ENCODE results near the gene GSK3A. TPM values are rescaled to one million over a fixed set of nuclear protein-coding genes. Genes with fewer than 3 reads are reported as not detected.

The GSK3A gene
- total RNA-seq, result 5.2 TPM

DNA sequence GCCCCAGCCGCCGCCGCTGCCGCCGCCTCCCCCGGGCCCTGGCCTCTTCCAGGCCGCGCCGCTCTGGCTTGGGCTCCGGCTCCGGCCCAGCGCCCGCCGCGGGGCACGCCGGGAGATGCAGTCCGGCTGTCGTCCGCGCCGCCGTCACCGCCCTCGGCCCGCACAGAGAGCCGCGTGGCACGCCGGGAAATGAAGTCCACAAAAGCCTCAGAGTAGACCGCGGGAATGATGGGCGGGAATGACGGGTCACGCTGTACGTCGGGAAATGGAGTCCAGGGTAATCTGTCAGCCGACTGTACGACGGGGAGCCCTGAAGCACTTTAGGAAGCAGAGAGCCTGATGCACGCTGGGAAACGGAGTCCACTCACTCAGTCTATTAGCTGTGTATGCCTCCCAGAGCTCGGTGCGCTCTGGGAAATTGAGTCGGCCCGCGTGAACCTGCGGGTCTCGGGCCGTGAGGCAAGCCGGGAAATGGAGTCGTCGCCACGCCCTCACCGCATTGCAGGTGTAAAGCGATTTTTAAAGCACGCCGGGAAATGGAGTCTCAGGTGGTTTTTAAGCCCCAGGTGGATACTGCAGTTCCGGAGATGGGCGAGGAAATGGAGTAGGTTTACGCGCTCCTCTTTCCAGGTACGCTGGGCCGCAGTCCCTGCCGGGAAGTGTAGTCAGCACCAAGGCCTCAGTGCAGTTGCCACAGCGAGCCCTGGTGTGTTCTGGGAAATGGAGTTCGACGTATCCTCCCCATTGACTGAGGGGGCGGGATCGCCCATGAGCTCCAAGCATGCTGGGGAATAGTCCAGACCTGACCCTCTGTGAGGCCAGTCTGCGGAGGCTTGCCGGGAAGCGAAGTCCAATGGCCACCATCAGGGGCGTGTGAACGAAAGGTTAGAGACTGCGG lies at the start of gene GSK3A:
TSS of gene GSK3A (minus strand) at position 91 of the 898 bp plus-strand sequence. CDS start 137 bp downstream, outside the sequence.
- Histone ChIP-seq H3K4me3 (ENCODE audit: low read length in 3 of 3) (peak within 1 kb of the TSS; percentile 90 to 92 (median 91)), H3K27ac (ENCODE audit: low read depth, low read length) (peak within 1 kb of the TSS; percentile 89), H3K9ac (ENCODE audit: low read depth in 1 of 3, low read length in 3 of 3) (peak within 1 kb of the TSS; percentile 87 to 93 (median 89)), H3K9me3 (ENCODE audit: control insufficient read depth in 3 of 3, low read length in 3 of 3) (no peaks in the 10 kb centered on the region), H3K27me3 (ENCODE audit: control insufficient read depth in 3 of 3, insufficient read depth in 3 of 3, low read length in 3 of 3) (no peaks in the 10 kb centered on the region), H3K4me1 (ENCODE audit: control insufficient read depth in 3 of 3, insufficient read depth in 3 of 3, low read length in 3 of 3) (peaks cover 40 to 56% (median 41%) of the 10 kb centered on the region in 3 donors), H3K36me3 (ENCODE audit: control insufficient read depth in 3 of 3, insufficient read depth in 3 of 3, low read length in 3 of 3) (peaks cover 8 to 22% (median 12%) of the 10 kb centered on the region in 3 donors)

GRCh38 chr19:42291435-42291810 lies 49.0 kb upstream of the GSK3A start:
- peaks cover 59 to 69% (median 66%) of the 10 kb centered on the region in 3 donors for H3K36me3 ChIP-seq (ENCODE audit: control insufficient read depth in 3 of 3, insufficient read depth in 3 of 3, low read length in 3 of 3)

GRCh38 chr19:42290523-42291434 lies 48.4 kb upstream of the GSK3A start:
- no peak overlapping the region for H3K9ac ChIP-seq (ENCODE audit: low read depth in 1 of 3, low read length in 3 of 3)
- H3K4me3 ChIP-seq (ENCODE audit: low read length in 3 of 3), result no peak overlapping the region
- H3K27ac ChIP-seq (ENCODE audit: low read depth, low read length), result no peak overlapping the region
- H3K9me3 ChIP-seq (ENCODE audit: control insufficient read depth in 3 of 3, low read length in 3 of 3), result no peaks in the 10 kb centered on the region
- H3K4me1 ChIP-seq (ENCODE audit: control insufficient read depth in 3 of 3, insufficient read depth in 3 of 3, low read length in 3 of 3), result peaks cover 6 to 13% (median 6%) of the 10 kb centered on the region in 3 donors
- H3K27me3 ChIP-seq (ENCODE audit: control insufficient read depth in 3 of 3, insufficient read depth in 3 of 3, low read length in 3 of 3), result no peaks in the 10 kb centered on the region
- H3K36me3 ChIP-seq (ENCODE audit: control insufficient read depth in 3 of 3, insufficient read depth in 3 of 3, low read length in 3 of 3), result peaks cover 59 to 68% (median 66%) of the 10 kb centered on the region in 3 donors

More at GRCh38 chr19:42291435-42291810, 49.0 kb upstream of the GSK3A start:
- H3K4me3 ChIP-seq (ENCODE audit: low read length in 3 of 3), result no peak overlapping the region
- H3K9me3 ChIP-seq (ENCODE audit: control insufficient read depth in 3 of 3, low read length in 3 of 3), result no peaks in the 10 kb centered on the region
- peaks cover 0 to 11% (median 5%) of the 10 kb centered on the region in 3 donors for H3K4me1 ChIP-seq (ENCODE audit: control insufficient read depth in 3 of 3, insufficient read depth in 3 of 3, low read length in 3 of 3)
- H3K9ac ChIP-seq (ENCODE audit: low read depth in 1 of 3, low read length in 3 of 3), result no peak overlapping the region
- H3K27me3 ChIP-seq (ENCODE audit: control insufficient read depth in 3 of 3, insufficient read depth in 3 of 3, low read length in 3 of 3), result no peaks in the 10 kb centered on the region
- no peak overlapping the region for H3K27ac ChIP-seq (ENCODE audit: low read depth, low read length)

- H3K27ac ChIP-seq (ENCODE audit: low read depth, low read length), result no peak overlapping the region
- H3K9ac ChIP-seq (ENCODE audit: low read depth in 1 of 3, low read length in 3 of 3), result no peak overlapping the region
- no peaks in the 10 kb centered on the region for H3K27me3 ChIP-seq (ENCODE audit: control insufficient read depth in 3 of 3, insufficient read depth in 3 of 3, low read length in 3 of 3)
- no peaks in the 10 kb centered on the region for H3K9me3 ChIP-seq (ENCODE audit: control insufficient read depth in 3 of 3, low read length in 3 of 3)
- H3K36me3 ChIP-seq (ENCODE audit: control insufficient read depth in 3 of 3, insufficient read depth in 3 of 3, low read length in 3 of 3), result peaks cover 57 to 66% (median 66%) of the 10 kb centered on the region in 3 donors
- no peak overlapping the region for H3K4me3 ChIP-seq (ENCODE audit: low read length in 3 of 3)
- H3K4me1 ChIP-seq (ENCODE audit: control insufficient read depth in 3 of 3, insufficient read depth in 3 of 3, low read length in 3 of 3), result peaks cover 12 to 19% (median 13%) of the 10 kb centered on the region in 3 donors
These were observed 47.7 kb upstream of the GSK3A start for GRCh38 chr19:42290136-42290522.

DNA sequence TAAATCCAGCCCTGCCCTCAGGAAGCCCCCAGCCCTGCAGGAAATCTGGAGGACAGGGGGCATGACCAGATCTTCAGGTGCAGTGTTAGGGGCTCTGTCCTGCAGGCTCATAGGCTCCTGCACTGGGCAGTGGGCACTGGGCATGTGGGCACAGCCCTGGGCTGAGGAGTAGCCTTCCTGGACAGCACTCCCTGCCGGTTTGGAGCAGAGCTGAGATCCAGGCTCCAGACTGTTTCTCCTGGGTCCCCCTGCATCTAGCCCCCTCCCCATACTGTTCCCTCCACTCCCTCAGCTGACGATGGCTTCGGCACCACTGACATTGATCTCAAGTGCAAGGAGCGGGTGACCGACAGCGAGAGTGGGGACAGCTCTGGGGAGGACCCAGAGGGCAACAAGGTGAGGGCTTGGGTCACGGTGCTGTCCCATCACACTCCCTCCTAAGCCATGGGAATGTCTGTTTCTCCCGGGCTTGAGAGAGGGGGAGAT lies 47.2 kb upstream of the GSK3A start:
- H3K4me1 ChIP-seq (ENCODE audit: control insufficient read depth in 3 of 3, insufficient read depth in 3 of 3, low read length in 3 of 3), result peaks cover 18 to 25% (median 18%) of the 10 kb centered on the region in 3 donors
- no peak overlapping the region for H3K4me3 ChIP-seq (ENCODE audit: low read length in 3 of 3)
- H3K9ac ChIP-seq (ENCODE audit: low read depth in 1 of 3, low read length in 3 of 3), result no peak overlapping the region
- no peak overlapping the region for H3K27ac ChIP-seq (ENCODE audit: low read depth, low read length)
- no peaks in the 10 kb centered on the region for H3K9me3 ChIP-seq (ENCODE audit: control insufficient read depth in 3 of 3, low read length in 3 of 3)
- no peaks in the 10 kb centered on the region for H3K27me3 ChIP-seq (ENCODE audit: control insufficient read depth in 3 of 3, insufficient read depth in 3 of 3, low read length in 3 of 3)
- H3K36me3 ChIP-seq (ENCODE audit: control insufficient read depth in 3 of 3, insufficient read depth in 3 of 3, low read length in 3 of 3), result peaks cover 54 to 66% (median 65%) of the 10 kb centered on the region in 3 donors

DNA sequence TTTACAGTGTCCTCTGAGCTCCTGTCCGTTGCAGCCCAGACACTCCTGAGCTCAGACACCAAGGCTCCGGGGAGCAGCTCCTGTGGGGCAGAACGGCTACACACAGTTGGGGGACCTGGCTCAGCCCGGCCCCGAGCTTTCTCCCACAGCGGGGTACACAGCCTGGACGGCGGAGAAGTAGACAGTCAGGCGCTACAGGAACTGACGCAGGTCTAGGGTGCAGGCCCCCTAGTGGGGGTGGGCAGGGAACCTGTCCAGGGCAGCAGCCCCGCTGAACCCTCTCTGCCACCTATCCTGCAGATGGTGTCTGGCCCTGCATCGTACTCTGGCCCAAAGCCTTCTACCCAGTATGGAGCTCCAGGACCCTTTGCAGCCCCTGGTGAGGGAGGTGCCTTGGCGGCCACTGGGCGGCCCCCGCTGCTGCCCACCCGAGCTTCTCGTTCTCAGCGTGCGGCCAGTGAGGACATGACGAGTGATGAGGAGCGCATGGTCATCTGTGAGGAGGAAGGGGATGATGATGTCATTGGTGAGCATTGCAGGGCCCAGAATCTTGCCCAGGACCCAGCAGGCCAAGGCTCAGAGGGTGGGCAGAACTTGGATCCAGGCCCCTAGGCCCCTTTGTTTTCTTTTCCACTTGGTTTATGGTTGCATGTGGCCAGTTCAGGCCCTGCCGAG lies 46.6 kb upstream of the GSK3A start:
- no peak overlapping the region for H3K9ac ChIP-seq (ENCODE audit: low read depth in 1 of 3, low read length in 3 of 3)
- no peak overlapping the region for H3K4me3 ChIP-seq (ENCODE audit: low read length in 3 of 3)
- no peaks in the 10 kb centered on the region for H3K9me3 ChIP-seq (ENCODE audit: control insufficient read depth in 3 of 3, low read length in 3 of 3)
- H3K27ac ChIP-seq (ENCODE audit: low read depth, low read length), result no peak overlapping the region
- H3K4me1 ChIP-seq (ENCODE audit: control insufficient read depth in 3 of 3, insufficient read depth in 3 of 3, low read length in 3 of 3), result peaks cover 18 to 25% (median 19%) of the 10 kb centered on the region in 3 donors
- peaks cover 48 to 61% (median 59%) of the 10 kb centered on the region in 3 donors for H3K36me3 ChIP-seq (ENCODE audit: control insufficient read depth in 3 of 3, insufficient read depth in 3 of 3, low read length in 3 of 3)
- no peaks in the 10 kb centered on the region for H3K27me3 ChIP-seq (ENCODE audit: control insufficient read depth in 3 of 3, insufficient read depth in 3 of 3, low read length in 3 of 3)

DNA sequence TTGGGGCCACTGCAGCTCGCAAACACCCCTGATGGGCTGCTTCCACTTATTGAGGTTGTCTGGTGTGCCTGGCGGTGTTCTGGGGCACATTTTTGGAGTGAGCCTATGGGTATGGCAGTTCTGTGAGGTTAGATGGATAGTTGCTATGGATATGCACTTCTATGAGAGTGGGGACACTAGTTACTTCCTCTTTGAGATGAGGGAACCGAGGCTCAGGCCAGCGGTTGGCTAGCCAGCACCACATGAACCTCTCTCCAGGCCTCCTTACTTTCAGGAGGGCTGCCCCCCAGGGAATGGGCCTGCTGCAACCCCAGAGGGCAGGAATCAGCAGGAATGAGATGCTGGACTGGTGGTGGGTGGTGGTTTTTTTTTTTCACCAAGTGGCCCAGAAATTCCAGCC lies 46.0 kb upstream of the GSK3A start:
- no peak overlapping the region for H3K4me3 ChIP-seq (ENCODE audit: low read length in 3 of 3)
- H3K36me3 ChIP-seq (ENCODE audit: control insufficient read depth in 3 of 3, insufficient read depth in 3 of 3, low read length in 3 of 3), result peaks cover 47 to 55% (median 53%) of the 10 kb centered on the region in 3 donors
- no peaks in the 10 kb centered on the region for H3K9me3 ChIP-seq (ENCODE audit: control insufficient read depth in 3 of 3, low read length in 3 of 3)
- H3K9ac ChIP-seq (ENCODE audit: low read depth in 1 of 3, low read length in 3 of 3), result no peak overlapping the region
- H3K27me3 ChIP-seq (ENCODE audit: control insufficient read depth in 3 of 3, insufficient read depth in 3 of 3, low read length in 3 of 3), result no peaks in the 10 kb centered on the region
- no peak overlapping the region for H3K27ac ChIP-seq (ENCODE audit: low read depth, low read length)
- peaks cover 20 to 26% (median 20%) of the 10 kb centered on the region in 3 donors for H3K4me1 ChIP-seq (ENCODE audit: control insufficient read depth in 3 of 3, insufficient read depth in 3 of 3, low read length in 3 of 3)

DNA sequence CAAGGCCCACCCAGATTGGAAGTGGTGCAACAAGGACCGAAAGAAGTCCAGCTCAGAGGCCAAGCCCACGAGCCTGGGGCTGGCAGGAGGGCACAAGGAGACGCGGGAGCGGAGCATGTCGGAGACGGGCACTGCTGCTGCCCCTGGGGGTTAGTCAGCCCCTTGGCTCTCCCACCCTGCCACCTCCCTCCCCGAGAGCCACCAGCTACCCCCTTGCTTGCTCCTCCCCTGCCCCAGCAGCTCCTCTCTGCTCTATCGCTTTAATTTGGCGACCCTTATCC lies 45.4 kb upstream of the GSK3A start:
- Histone ChIP-seq H3K36me3 (ENCODE audit: control insufficient read depth in 3 of 3, insufficient read depth in 3 of 3, low read length in 3 of 3) (peaks cover 43 to 51% (median 50%) of the 10 kb centered on the region in 3 donors), H3K27ac (ENCODE audit: low read depth, low read length) (no peak overlapping the region), H3K4me1 (ENCODE audit: control insufficient read depth in 3 of 3, insufficient read depth in 3 of 3, low read length in 3 of 3) (peaks cover 26 to 33% (median 26%) of the 10 kb centered on the region in 3 donors), H3K27me3 (ENCODE audit: control insufficient read depth in 3 of 3, insufficient read depth in 3 of 3, low read length in 3 of 3) (no peaks in the 10 kb centered on the region), H3K9me3 (ENCODE audit: control insufficient read depth in 3 of 3, low read length in 3 of 3) (no peaks in the 10 kb centered on the region), H3K9ac (ENCODE audit: low read depth in 1 of 3, low read length in 3 of 3) (no peak overlapping the region), H3K4me3 (ENCODE audit: low read length in 3 of 3) (no peak overlapping the region)

DNA sequence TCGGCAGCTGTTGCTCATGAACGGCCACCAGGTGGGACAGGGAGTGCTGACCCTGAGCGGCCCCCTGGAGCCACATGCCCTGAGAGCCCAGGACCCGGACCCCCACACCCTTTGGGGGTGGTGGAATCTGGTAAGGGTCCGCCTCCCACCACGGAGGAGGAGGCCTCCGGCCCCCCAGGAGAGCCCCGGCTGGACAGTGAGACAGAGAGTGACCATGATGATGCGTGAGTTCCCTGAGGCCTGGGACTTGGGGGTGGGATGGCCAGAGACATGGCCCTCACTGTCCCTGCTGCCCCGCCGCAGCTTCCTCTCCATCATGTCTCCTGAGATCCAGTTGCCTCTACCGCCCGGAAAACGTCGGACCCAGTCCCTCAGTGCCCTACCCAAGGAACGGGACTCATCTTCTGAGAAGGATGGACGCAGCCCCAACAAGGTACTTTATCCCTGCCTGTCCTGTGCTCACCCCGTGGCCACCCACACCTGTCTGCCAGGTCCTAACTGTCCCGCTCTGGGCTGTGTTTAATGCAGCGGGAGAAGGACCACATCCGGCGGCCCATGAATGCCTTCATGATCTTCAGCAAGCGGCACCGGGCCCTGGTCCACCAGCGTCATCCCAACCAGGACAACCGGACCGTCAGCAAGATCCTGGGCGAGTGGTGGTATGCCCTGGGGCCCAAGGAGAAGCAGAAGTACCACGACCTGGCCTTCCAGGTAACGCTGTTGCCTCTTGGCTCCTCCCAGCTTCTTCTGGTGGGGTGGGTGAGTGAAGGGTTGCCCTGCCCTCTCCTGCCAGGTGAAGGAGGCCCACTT lies 44.8 kb upstream of the GSK3A start:
- Histone ChIP-seq H3K9ac (ENCODE audit: low read depth in 1 of 3, low read length in 3 of 3) (no peak overlapping the region), H3K36me3 (ENCODE audit: control insufficient read depth in 3 of 3, insufficient read depth in 3 of 3, low read length in 3 of 3) (peaks cover 40 to 47% (median 46%) of the 10 kb centered on the region in 3 donors), H3K9me3 (ENCODE audit: control insufficient read depth in 3 of 3, low read length in 3 of 3) (no peaks in the 10 kb centered on the region), H3K4me1 (ENCODE audit: control insufficient read depth in 3 of 3, insufficient read depth in 3 of 3, low read length in 3 of 3) (peaks cover 30 to 37% (median 30%) of the 10 kb centered on the region in 3 donors), H3K27me3 (ENCODE audit: control insufficient read depth in 3 of 3, insufficient read depth in 3 of 3, low read length in 3 of 3) (no peaks in the 10 kb centered on the region), H3K4me3 (ENCODE audit: low read length in 3 of 3) (no peak overlapping the region), H3K27ac (ENCODE audit: low read depth, low read length) (no peak overlapping the region)
